Neural progenitor cell (in vitro differentiated cells): Measurements from ENCODE around the gene CCL24. TPM values are rescaled to one million over a fixed set of nuclear protein-coding genes. Genes with fewer than 3 reads are reported as not detected.
"Not testable (repeated sequence)": the region's sequence is repeated elsewhere in the genome, so short reads cannot be mapped to it uniquely, and the experiment has no call there.

Experiments used
- DNase-seq: peaks from one replicate; pipeline ENCODE4 v3.0.0-alpha.2; 2016; ENCODE audit warnings: low spot score
- H2AFZ ChIP-seq: fragments of 200-600 bp; sonication (generic); replicated peaks from 2 replicates; pipeline ENCODE4 v1.6.1; 2016; ENCODE audit warnings: antibody characterized with exemption
- H3F3A ChIP-seq: fragments of 200-600 bp; sonication (generic); 2 replicates; pipeline ENCODE4 v1.6.1; 2016; ENCODE audit warnings: antibody characterized with exemption, low read depth
- H3K27ac ChIP-seq: fragments of 200-600 bp; sonication (generic); 2 replicates; pipeline ENCODE4 v1.5.1; 2016; ENCODE audit warnings: mild to moderate bottlenecking
- H3K27me3 ChIP-seq: fragments of 200-600 bp; sonication (generic); 2 replicates; pipeline ENCODE4 v1.6.1; 2016; ENCODE audit warnings: mild to moderate bottlenecking, moderate library complexity
- H3K36me3 ChIP-seq: fragments of 200-600 bp; sonication (generic); 2 replicates; pipeline ENCODE4 v1.5.1; 2016
- H3K4me1 ChIP-seq: fragments of 200-600 bp; sonication (generic); 2 replicates; pipeline ENCODE4 v1.6.1; 2016; ENCODE audit warnings: mixed run types
- H3K4me2 ChIP-seq: fragments of 200-600 bp; sonication (generic); 2 replicates; pipeline ENCODE4 v1.6.1; 2016
- H3K4me3 ChIP-seq: fragments of 200-600 bp; sonication (generic); 2 replicates; pipeline ENCODE4 v1.5.1; 2016
- H3K79me2 ChIP-seq: fragments of 200-600 bp; sonication (generic); 2 replicates; pipeline ENCODE4 v1.6.1; 2016; ENCODE audit warnings: low read depth
- H3K9ac ChIP-seq: fragments of 200-600 bp; sonication (generic); 2 replicates; pipeline ENCODE4 v1.6.1; 2016
- H3K9me3 ChIP-seq: fragments of 200-600 bp; sonication (generic); 2 replicates; pipeline ENCODE4 v1.5.1; 2016; ENCODE audit warnings: low read depth
- H4K20me1 ChIP-seq: fragments of 200-600 bp; sonication (generic); 2 replicates; pipeline ENCODE4 v1.6.1; 2016; ENCODE audit warnings: low read depth
- H3K27ac Mint-ChIP-seq: 3 replicates; pipeline ENCODE4 v1.8.0; 2021; ENCODE audit warnings: mixed read lengths
- H3K27me3 Mint-ChIP-seq: 2 replicates; pipeline ENCODE4 v1.8.0; 2022; ENCODE audit warnings: low read depth, mild to moderate bottlenecking, inconsistent platforms, moderate library complexity, mixed read lengths; ENCODE audit not compliant: insufficient read depth
- H3K36me3 Mint-ChIP-seq: 3 replicates; pipeline ENCODE4 v1.8.0; 2021; ENCODE audit warnings: mixed read lengths
- H3K4me1 Mint-ChIP-seq: 3 replicates; pipeline ENCODE4 v1.8.0; 2021; ENCODE audit warnings: mixed read lengths
- H3K4me3 Mint-ChIP-seq: 3 replicates; pipeline ENCODE4 v1.8.0; 2021; ENCODE audit warnings: mild to moderate bottlenecking, moderate library complexity, mixed read lengths
- H3K9me3 Mint-ChIP-seq: 3 replicates; pipeline ENCODE4 v1.8.0; 2020; ENCODE audit warnings: mixed read lengths
- EZH2 ChIP-seq: fragments of 200-600 bp; sonication (generic); IDR thresholded peaks from 2 replicates; pipeline ENCODE4 v1.6.1; 2017; ENCODE audit warnings: antibody characterized with exemption, mild to moderate bottlenecking, moderate library complexity
- EZH2phosphoT487 ChIP-seq: fragments of 200-600 bp; sonication (generic); IDR thresholded peaks from 2 replicates; pipeline ENCODE4 v1.6.1; 2017; ENCODE audit warnings: antibody characterized with exemption
- total RNA-seq: library from RNA; depleted of rRNA; stranded (reverse); fragments of >200 nt; gene quantifications from 2 replicates; pipeline ENCODE4 v1.2.3, GENCODE V29; 2015; ENCODE audit warnings: low replicate concordance
- TF ChIP-seq, protein P1 (sequence below): fragments of 200-600 bp; sonication (generic); IDR thresholded peaks from 2 replicates; pipeline ENCODE4 v1.5.1; 2017; ENCODE audit warnings: antibody characterized with exemption, mild to moderate bottlenecking

Gene CCL24
- total RNA-seq, 1 donor from 2014 or later = not detected

DNA sequence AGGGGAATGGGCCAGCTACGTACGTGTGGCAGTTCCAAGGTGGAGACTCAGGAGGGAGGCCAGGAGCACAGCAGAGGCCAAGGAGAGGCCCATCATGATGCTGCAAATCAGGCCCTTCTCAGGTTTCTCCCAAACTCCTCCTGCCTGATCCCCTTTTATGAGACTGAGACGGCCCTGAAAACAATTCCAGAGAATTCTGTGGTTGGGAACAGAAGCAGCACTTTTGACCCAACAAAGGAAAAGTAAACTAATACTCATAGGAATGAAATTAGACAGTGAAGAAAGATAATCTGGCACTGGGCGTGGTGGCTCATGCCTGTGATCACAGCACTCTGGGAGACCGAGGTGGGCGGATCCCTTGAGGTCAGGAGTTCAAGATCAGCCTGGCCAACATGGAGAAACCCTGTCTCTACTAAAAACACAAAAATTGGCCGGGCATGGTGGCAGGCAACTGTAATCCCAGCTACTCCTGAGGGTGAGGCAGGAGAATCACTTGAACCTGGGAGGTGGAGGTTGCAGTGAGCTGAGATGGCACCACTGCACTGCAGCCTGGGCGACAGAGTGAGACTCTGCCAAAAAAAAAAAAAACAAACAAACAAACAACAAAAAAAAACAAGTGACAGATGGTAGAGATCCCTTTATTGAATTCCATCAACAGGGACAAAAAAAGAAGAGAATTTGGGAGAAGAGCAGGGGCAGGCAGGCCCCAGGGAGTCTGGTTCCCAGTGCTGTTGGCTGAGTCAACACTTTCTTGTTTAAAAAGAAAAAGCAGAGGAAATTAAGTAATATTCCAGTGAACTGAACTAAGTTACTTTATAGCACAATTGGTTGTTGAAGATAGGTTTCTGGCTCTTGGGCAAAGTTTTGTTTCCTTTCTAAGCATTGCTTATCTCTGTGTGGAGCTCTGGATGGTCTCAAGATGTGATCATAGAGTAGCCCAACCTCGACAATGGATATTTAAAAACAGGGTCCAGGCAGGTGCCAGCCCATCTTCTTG is 41.2 kb downstream of the CCL24 start, which contains the start of gene CCL26:
Gene CCL26 (minus strand): TSS at position 131 of the 997 bp plus-strand sequence. CDS start 35 bp downstream, at position 96.
- no peak within 1 kb of the TSS for H2AFZ ChIP-seq
- Mint-ChIP-seq H3K9me3 (no peaks in the 10 kb centered on the region), H3K27me3 (peaks cover 10% of the 10 kb centered on the region), H3K4me3 (no peak within 1 kb of the TSS), H3K27ac (peak within 1 kb of the TSS; percentile 34), H3K36me3 (no peaks in the 10 kb centered on the region), H3K4me1 (peaks cover 3% of the 10 kb centered on the region)
- H3K79me2 ChIP-seq = no peaks in the 10 kb centered on the region
- H3K27ac ChIP-seq = no peak within 1 kb of the TSS
- H3K4me2 ChIP-seq = no peak within 1 kb of the TSS
- no peak within 1 kb of the TSS for H3K9ac ChIP-seq
- no peaks in the 10 kb centered on the region for H3K4me1 ChIP-seq
- no peaks in the 10 kb centered on the region for H3K36me3 ChIP-seq
- H3F3A ChIP-seq = no peaks in the 10 kb centered on the region
- no peak within 1 kb of the TSS for H3K4me3 ChIP-seq
- DNase-seq = no peak
- no peaks in the 10 kb centered on the region for H3K27me3 ChIP-seq
- no peaks in the 10 kb centered on the region for H4K20me1 ChIP-seq
- no peaks in the 10 kb centered on the region for H3K9me3 ChIP-seq
- TF ChIP-seq, protein P1, sequence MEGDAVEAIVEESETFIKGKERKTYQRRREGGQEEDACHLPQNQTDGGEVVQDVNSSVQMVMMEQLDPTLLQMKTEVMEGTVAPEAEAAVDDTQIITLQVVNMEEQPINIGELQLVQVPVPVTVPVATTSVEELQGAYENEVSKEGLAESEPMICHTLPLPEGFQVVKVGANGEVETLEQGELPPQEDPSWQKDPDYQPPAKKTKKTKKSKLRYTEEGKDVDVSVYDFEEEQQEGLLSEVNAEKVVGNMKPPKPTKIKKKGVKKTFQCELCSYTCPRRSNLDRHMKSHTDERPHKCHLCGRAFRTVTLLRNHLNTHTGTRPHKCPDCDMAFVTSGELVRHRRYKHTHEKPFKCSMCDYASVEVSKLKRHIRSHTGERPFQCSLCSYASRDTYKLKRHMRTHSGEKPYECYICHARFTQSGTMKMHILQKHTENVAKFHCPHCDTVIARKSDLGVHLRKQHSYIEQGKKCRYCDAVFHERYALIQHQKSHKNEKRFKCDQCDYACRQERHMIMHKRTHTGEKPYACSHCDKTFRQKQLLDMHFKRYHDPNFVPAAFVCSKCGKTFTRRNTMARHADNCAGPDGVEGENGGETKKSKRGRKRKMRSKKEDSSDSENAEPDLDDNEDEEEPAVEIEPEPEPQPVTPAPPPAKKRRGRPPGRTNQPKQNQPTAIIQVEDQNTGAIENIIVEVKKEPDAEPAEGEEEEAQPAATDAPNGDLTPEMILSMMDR = no peak
- no peak for TF ChIP-seq EZH2
- TF ChIP-seq EZH2phosphoT487 = no peak

- Histone ChIP-seq H3K4me1 (no peaks in the 10 kb centered on the region), H4K20me1 (no peaks in the 10 kb centered on the region), H3K4me3 (no peak overlapping the region), H3K36me3 (no peaks in the 10 kb centered on the region), H3K9me3 (no peaks in the 10 kb centered on the region), H3K4me2 (no peak overlapping the region), H3K79me2 (no peaks in the 10 kb centered on the region), H3K9ac (no peak overlapping the region), H3K27me3 (no peaks in the 10 kb centered on the region), H2AFZ (no peak overlapping the region), H3F3A (no peaks in the 10 kb centered on the region), H3K27ac (no peak overlapping the region)
- TF ChIP-seq, protein P1 = no peak
- TF ChIP-seq EZH2phosphoT487 (no peak), EZH2 (no peak)
- H3K36me3 Mint-ChIP-seq = no peaks in the 10 kb centered on the region
- H3K4me3 Mint-ChIP-seq = no peak overlapping the region
- H3K9me3 Mint-ChIP-seq = no peaks in the 10 kb centered on the region
- DNase-seq = no peak
- H3K27me3 Mint-ChIP-seq = peaks cover 12% of the 10 kb centered on the region
- H3K27ac Mint-ChIP-seq = no peak overlapping the region
- peaks cover 3% of the 10 kb centered on the region for H3K4me1 Mint-ChIP-seq
Observed at GRCh38 chr7:75771224-75771623, 42.4 kb downstream of the CCL24 start.

DNA sequence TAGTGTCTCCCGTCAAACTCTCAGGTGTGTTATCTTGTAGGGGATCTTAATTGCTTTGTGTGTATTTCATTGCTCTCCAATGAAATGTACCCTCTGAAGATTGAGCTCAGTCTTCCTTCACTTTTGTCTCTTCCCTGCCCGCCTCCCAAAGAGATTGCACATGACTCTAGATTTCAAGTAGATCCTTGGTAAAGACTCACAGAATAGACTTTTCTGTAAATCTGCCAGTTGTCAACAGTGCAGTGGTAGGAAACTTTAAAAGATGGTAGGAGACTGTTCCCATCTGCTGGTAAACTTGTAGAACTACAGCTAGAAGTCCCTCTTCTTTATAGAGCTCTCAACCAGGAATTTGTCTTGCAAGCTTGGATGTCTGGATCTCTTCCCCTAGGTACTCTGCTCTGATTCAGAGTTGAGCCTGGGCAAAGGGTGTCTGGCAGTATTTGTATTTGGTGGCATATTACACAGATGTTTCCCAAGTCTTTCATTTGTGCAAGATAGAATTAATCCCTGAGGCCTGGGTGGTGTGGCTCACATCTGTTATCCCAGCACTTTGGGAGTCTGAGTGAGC is 51.2 kb downstream of the CCL24 start:
- H3K79me2 ChIP-seq = no peaks in the 10 kb centered on the region
- Mint-ChIP-seq H3K27ac (no peak overlapping the region), H3K36me3 (no peaks in the 10 kb centered on the region), H3K27me3 (peaks cover 7% of the 10 kb centered on the region), H3K4me3 (no peak overlapping the region), H3K4me1 (peaks cover 2% of the 10 kb centered on the region), H3K9me3 (no peaks in the 10 kb centered on the region)
- H4K20me1 ChIP-seq = no peaks in the 10 kb centered on the region
- H3K4me3 ChIP-seq = no peak overlapping the region
- no peaks in the 10 kb centered on the region for H3K4me1 ChIP-seq
- no peak overlapping the region for H3K4me2 ChIP-seq
- H3K36me3 ChIP-seq = no peaks in the 10 kb centered on the region
- no peaks in the 10 kb centered on the region for H3K27me3 ChIP-seq
- no peak for TF ChIP-seq EZH2phosphoT487
- TF ChIP-seq, protein P1 = peak; percentile 73
- TF ChIP-seq EZH2 = no peak
- DNase-seq = peak; percentile 69
- H3K9me3 ChIP-seq = no peaks in the 10 kb centered on the region
- no peaks in the 10 kb centered on the region for H3F3A ChIP-seq
- no peak overlapping the region for H3K9ac ChIP-seq
- H2AFZ ChIP-seq = no peak overlapping the region
- no peak overlapping the region for H3K27ac ChIP-seq

GRCh38 chr7:75761801-75762200 is 51.8 kb downstream of the CCL24 start:
- H3K27ac Mint-ChIP-seq, H3K4me1 ChIP-seq, H3K27ac ChIP-seq, H3K79me2 ChIP-seq, H3K4me2 ChIP-seq, H3K9me3 Mint-ChIP-seq, H3K9ac ChIP-seq, H3K27me3 Mint-ChIP-seq, H3F3A ChIP-seq, H3K4me3 ChIP-seq, H3K9me3 ChIP-seq, H2AFZ ChIP-seq, H4K20me1 ChIP-seq, H3K27me3 ChIP-seq, DNase-seq, H3K4me1 Mint-ChIP-seq, H3K4me3 Mint-ChIP-seq, H3K36me3 Mint-ChIP-seq, H3K36me3 ChIP-seq: not testable (repeated sequence)
